HFFc6 (cell line): Measurements from ENCODE around the gene ZDHHC5. TPM values are rescaled to one million over a fixed set of nuclear protein-coding genes. Genes with fewer than 3 reads are reported as not detected.
"Not testable (repeated sequence)": the region's sequence is repeated elsewhere in the genome, so short reads cannot be mapped to it uniquely, and the experiment has no call there.

Experiments used
- DNase-seq: peaks from one replicate; pipeline ENCODE4 v3.0.0-alpha.2; 2018
- H3K27ac Mint-ChIP-seq: 2 replicates; pipeline ENCODE4 v1.8.0; 2020; ENCODE audit warnings: mild to moderate bottlenecking, mixed read lengths
- H3K27me3 Mint-ChIP-seq: 2 replicates; pipeline ENCODE4 v1.8.0; 2021; ENCODE audit warnings: mild to moderate bottlenecking, moderate library complexity, mixed read lengths; ENCODE audit not compliant: insufficient read depth
- H3K36me3 Mint-ChIP-seq: 2 replicates; pipeline ENCODE4 v1.8.0; 2021; ENCODE audit warnings: low read depth, mixed read lengths
- H3K4me1 Mint-ChIP-seq: 2 replicates; pipeline ENCODE4 v1.8.0; 2020; ENCODE audit warnings: low read depth, mixed read lengths
- H3K4me3 Mint-ChIP-seq: 2 replicates; pipeline ENCODE4 v1.8.0; 2020; ENCODE audit warnings: mild to moderate bottlenecking, moderate library complexity, mixed read lengths
- H3K9me3 Mint-ChIP-seq: 2 replicates; pipeline ENCODE4 v1.8.0; 2020; ENCODE audit warnings: mild to moderate bottlenecking, mixed read lengths
- total RNA-seq, 6 experiments: library from RNA; stranded (reverse); fragmentation: NEBNext Ultra II Directional; extraction: Animal tissue kit (Norgen Biotek cat#: 25700); gene quantifications; 2 replicates in 1 of 6; 3 replicates in 5 of 6; pipeline ENCODE4 v1.2.3, GENCODE V29; 2021
- TF ChIP-seq, protein P1 (sequence below): fragments of 200-600 bp; sonication (generic); IDR thresholded peaks from 2 replicates; pipeline ENCODE4 v1.5.0; 2021; ENCODE audit warnings: antibody characterized with exemption, mild to moderate bottlenecking

Gene ZDHHC5
- total RNA-seq, 6 experiments from 2014 or later, result 67.5 to 82.1 (median 74.1) TPM

DNA sequence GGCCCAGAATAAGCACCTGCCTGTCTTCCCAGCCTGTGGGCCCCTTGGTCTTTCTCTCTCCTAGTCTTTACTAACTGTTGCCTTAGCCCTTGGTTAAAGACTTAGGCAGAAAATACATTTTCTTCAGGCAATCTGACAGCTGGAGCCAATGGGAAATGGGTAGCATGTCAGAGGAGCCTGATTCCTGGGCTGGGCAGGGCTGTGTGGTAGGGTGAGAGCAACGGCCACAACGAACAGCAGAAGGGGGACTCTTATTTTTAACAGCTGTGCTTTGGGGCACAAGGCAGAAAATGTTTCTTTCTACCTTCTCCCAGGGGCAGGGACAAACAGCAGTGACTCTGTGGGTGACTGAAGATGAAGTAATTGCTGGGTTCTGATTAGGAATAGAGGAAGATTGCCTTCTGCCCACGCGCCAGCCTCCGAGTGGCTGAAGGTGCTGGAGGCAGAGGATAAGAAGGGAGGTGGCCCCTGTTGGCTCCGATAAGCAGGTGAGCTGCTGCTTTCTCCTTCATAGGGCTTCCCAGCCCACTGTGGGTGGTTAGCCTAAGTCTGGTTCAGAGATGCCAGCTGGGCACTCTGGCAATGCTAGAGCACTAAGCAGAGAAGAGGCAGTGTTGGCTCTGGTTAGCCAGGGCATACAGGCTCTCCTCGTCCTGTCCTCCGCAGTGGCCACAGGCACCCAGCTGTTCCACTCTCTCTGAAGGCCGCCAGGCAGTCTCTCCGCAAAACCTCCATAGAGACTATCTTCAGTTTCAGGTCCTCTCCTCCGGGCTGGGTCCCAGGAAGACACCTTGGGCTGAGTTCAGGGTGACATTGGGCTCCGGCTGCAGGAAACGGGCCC lies 19.7 kb upstream of the ZDHHC5 start:
- Mint-ChIP-seq H3K9me3 (no peaks in the 10 kb centered on the region), H3K4me1 (peaks cover 74% of the 10 kb centered on the region), H3K27me3 (peaks cover 30% of the 10 kb centered on the region), H3K4me3 (peak overlapping the region; percentile 82), H3K36me3 (peaks cover 8% of the 10 kb centered on the region), H3K27ac (peak overlapping the region; percentile 23; the same call in 1 of the 2 replicates)
- TF ChIP-seq, protein P1, sequence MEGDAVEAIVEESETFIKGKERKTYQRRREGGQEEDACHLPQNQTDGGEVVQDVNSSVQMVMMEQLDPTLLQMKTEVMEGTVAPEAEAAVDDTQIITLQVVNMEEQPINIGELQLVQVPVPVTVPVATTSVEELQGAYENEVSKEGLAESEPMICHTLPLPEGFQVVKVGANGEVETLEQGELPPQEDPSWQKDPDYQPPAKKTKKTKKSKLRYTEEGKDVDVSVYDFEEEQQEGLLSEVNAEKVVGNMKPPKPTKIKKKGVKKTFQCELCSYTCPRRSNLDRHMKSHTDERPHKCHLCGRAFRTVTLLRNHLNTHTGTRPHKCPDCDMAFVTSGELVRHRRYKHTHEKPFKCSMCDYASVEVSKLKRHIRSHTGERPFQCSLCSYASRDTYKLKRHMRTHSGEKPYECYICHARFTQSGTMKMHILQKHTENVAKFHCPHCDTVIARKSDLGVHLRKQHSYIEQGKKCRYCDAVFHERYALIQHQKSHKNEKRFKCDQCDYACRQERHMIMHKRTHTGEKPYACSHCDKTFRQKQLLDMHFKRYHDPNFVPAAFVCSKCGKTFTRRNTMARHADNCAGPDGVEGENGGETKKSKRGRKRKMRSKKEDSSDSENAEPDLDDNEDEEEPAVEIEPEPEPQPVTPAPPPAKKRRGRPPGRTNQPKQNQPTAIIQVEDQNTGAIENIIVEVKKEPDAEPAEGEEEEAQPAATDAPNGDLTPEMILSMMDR, result no peak
- no peak for DNase-seq

DNA sequence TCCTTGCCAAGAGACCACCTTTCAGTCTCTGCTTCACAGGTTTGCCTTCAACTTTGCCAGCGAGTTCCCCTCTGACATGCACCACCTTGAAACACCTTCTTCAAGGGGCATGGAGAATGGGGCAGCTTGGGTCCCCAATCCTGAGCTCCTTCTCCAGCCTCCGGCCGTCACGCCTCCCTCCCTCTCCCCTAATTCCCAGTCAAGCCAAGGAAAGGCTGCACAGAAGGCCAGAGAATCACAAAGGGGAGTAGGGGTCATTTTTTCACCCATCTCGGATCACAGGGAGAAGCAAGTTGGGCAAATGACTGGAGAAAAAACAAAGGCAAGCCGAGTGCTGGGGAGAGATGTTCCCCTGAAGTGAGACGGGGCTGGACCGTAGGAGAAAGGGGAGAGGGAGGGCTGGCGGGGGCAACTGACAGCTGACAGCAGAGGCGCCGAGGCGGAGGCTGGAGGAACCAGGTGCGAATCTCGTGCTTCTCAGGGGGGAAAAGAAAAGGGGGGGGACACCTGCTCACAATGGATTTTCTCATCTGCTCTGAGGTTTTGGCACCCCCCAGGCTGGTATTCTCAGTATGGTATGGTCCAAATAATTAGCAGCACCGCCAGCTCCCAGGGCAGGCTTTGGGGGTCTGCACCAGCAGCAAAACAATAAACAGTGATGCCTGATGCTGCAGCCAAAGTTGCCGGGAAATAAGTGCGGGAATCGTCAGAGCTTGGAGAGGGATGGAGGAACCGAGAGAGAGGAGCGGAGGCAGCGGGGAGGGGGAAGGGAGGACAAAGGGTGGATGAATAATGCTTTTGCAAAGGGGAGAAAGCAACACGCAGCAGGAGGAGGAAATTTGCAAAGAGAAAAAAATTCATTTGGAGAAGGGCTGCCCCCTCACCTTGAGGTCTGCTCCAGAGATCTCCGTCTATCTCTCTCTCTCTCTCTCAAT lies 18.8 kb upstream of the ZDHHC5 start:
- H3K36me3 Mint-ChIP-seq, result no peaks in the 10 kb centered on the region
- H3K4me3 Mint-ChIP-seq, result peak overlapping the region; percentile 82
- H3K27me3 Mint-ChIP-seq, result peaks cover 30% of the 10 kb centered on the region
- H3K9me3 Mint-ChIP-seq, result no peaks in the 10 kb centered on the region
- no peak for DNase-seq
- peaks cover 66% of the 10 kb centered on the region for H3K4me1 Mint-ChIP-seq
- TF ChIP-seq, protein P1, result no peak
- peak overlapping the region; percentile 70 for H3K27ac Mint-ChIP-seq

DNA sequence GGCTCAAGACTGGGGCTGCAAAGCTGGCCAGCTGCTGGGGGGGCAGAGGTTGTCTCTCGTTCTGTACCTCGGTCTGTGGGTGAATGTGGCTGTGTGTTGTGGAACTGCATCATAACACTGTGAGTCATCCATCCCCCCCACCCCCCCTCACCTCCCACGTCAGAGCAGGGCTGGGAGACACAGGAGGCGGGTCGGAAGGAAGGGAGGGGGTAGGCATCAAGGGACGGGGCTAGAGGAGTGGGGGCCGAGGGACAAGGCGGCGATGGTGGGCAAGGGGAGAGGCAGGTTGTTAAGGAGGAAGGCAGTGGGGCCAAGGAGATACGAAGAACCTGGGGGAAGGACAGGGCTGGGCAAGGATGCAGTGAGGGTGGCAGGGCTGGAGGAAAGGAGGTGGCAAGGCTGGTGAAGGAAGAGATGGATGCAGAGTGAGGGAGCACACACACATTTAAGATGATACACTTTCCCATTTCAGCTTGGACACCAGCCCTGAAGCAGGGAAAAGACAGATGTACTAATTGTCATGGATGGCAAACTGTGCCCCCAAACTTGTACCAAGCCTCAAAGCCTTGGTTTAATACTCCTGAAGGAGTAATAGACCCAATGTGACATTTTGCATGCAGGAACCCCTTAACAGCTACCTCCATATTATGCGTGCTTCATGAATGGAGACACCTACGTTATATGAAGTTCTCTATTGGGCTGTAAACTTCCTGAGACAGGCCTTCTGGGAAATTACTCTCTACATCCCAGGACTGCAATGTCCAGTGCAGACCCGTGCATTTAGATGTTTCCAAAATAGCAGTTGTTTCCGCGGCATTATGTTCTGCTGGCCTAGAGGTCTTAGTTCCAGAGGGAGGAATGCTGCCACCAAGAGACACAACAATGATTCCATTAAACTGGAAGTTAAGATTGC lies 17.8 kb upstream of the ZDHHC5 start, which contains the start of gene YPEL4:
YPEL4 (minus strand) TSS at position 87 of the 913 bp plus-strand sequence. CDS start 2,805 bp downstream, outside the sequence.
- Mint-ChIP-seq H3K36me3 (no peaks in the 10 kb centered on the region), H3K4me3 (peak within 1 kb of the TSS; percentile 82), H3K4me1 (peaks cover 59% of the 10 kb centered on the region), H3K27ac (peak within 1 kb of the TSS; percentile 70), H3K27me3 (peaks cover 28% of the 10 kb centered on the region), H3K9me3 (no peaks in the 10 kb centered on the region)
- TF ChIP-seq, protein P1, result no peak
- DNase-seq, result peak; percentile 45

GRCh38 chr11:57650739-57651090 lies 17.2 kb upstream of the ZDHHC5 start:
- DNase-seq, result no peak
- Mint-ChIP-seq H3K27ac (no peak overlapping the region), H3K27me3 (peaks cover 25% of the 10 kb centered on the region), H3K4me3 (no peak overlapping the region), H3K4me1 (peaks cover 52% of the 10 kb centered on the region), H3K9me3 (no peaks in the 10 kb centered on the region), H3K36me3 (no peaks in the 10 kb centered on the region)
- TF ChIP-seq, protein P1, result no peak

- Mint-ChIP-seq H3K9me3 (no peaks in the 10 kb centered on the region), H3K36me3 (no peaks in the 10 kb centered on the region), H3K4me1 (peaks cover 47% of the 10 kb centered on the region), H3K27me3 (peaks cover 20% of the 10 kb centered on the region), H3K27ac (no peak overlapping the region), H3K4me3 (no peak overlapping the region)
- TF ChIP-seq, protein P1, result no peak
- no peak for DNase-seq
These were observed 16.5 kb upstream of the ZDHHC5 start for GRCh38 chr11:57651408-57651807.

DNA sequence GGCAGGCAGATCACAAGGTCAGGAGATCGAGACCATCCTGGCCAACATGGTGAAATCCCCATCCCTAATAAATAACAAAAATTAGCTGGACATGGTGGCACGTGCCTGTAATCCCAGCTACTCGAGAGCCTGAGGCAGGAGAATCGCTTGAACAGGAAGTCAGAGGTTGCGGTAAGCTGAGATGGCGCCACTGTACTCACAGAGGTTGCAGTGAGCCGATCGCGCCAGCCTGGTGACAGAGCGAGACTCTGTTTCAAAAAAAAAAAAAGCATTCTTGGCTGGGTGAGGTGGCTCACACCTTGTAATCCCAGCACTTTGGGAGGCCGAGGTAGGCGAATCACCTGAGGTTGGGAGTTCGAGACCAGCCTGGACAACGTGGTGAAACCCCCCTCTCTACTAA lies 15.7 kb upstream of the ZDHHC5 start:
- not testable (repeated sequence) for H3K4me3 Mint-ChIP-seq, H3K27ac Mint-ChIP-seq, DNase-seq, H3K36me3 Mint-ChIP-seq, H3K9me3 Mint-ChIP-seq
- peaks cover 47% of the 10 kb centered on the region for H3K4me1 Mint-ChIP-seq
- H3K27me3 Mint-ChIP-seq, result peaks cover 14% of the 10 kb centered on the region
